OCI-LY3 (cell line): Measurements from ENCODE around the gene SLC1A6.

Experiments
- CTCF ChIP-seq: fragments of 200-600, 300-600 bp; sonication (generic); IDR thresholded peaks from 2 replicates; pipeline ENCODE4 v1.5.1; 2014; ENCODE audit warnings: antibody characterized with exemption, low read length, low read depth
- EZH2phosphoT487 ChIP-seq: fragments of 200-600 bp; shearing (Covaris generic); IDR thresholded peaks from 2 replicates; pipeline ENCODE4 v1.6.1; 2018; ENCODE audit warnings: antibody characterized with exemption, mixed run types, low read depth

GRCh38 chr19:15010501-15011300 lies 31.0 kb upstream of the SLC1A6 start:
- no peak for TF ChIP-seq CTCF
- no peak for TF ChIP-seq EZH2phosphoT487
